Vagina (tissue), 2 donors: ENCODE data around the gene TAF1B.
"Not testable (repeated sequence)": the region's sequence is repeated elsewhere in the genome, so short reads cannot be mapped to it uniquely, and the experiment has no call there.

Experiments used
- POLR2A ChIP-seq, 2 donors: fragments of 450-650 bp; IDR thresholded peaks; one replicate each; pipeline ENCODE4 v1.6.1; 2017; ENCODE audit warnings: antibody characterized with exemption in 2 of 2, mild to moderate bottlenecking in 2 of 2, moderate library complexity in 2 of 2
- POLR2AphosphoS5 ChIP-seq, 2 donors: sonication (generic); formaldehyde crosslinking; IDR thresholded peaks; one replicate each; pipeline ENCODE4 v1.9.0; 2017; ENCODE audit warnings: antibody characterized with exemption in 2 of 2, mild to moderate bottlenecking in 2 of 2, low read depth in 1 of 2; ENCODE audit not compliant: insufficient read depth in 1 of 2
- TF ChIP-seq, protein P1 (sequence below), 3 experiments: fragments of 450-650 bp in 2 of 3; fragments of 200-600 bp in 1 of 3; sonication (generic) in 1 of 3; IDR thresholded peaks; one replicate each; pipeline ENCODE4 v1.5.1; 2017 to 2019; ENCODE audit warnings: antibody characterized with exemption in 3 of 3, mild to moderate bottlenecking in 2 of 3, moderate library complexity in 2 of 3

DNA sequence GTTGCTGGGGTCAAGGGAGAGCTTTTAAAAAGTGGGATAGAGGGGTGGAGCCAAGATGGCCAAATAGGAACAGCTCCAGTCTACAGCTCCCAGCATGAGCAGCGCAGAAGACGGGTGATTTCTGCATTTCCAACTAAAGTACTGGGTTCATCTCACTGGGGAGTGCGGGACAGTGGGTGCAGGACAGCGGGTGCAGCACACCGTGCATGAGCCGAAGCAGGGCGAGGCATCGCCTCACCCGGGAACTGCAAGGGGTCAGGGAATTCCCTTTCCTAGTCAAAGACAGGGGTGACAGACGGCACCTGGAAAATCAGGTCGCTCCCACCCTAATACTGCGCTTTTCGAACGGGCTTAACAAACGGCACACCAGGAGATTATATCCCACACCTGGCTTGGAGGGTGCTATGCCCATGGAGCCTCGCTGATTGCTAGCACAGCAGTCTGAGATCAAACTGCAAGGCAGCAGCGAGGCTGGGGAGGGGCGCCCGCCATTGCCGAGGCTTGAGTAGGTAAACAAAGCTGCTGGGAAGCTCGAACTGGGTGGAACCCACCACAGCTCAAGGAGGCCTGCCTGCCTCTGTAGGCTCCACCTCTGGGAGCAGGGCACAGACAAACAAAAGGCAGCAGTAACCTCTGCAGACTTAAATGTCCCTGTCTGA, 17.8 kb downstream of the TAF1B start:
- TF ChIP-seq, protein P1, sequence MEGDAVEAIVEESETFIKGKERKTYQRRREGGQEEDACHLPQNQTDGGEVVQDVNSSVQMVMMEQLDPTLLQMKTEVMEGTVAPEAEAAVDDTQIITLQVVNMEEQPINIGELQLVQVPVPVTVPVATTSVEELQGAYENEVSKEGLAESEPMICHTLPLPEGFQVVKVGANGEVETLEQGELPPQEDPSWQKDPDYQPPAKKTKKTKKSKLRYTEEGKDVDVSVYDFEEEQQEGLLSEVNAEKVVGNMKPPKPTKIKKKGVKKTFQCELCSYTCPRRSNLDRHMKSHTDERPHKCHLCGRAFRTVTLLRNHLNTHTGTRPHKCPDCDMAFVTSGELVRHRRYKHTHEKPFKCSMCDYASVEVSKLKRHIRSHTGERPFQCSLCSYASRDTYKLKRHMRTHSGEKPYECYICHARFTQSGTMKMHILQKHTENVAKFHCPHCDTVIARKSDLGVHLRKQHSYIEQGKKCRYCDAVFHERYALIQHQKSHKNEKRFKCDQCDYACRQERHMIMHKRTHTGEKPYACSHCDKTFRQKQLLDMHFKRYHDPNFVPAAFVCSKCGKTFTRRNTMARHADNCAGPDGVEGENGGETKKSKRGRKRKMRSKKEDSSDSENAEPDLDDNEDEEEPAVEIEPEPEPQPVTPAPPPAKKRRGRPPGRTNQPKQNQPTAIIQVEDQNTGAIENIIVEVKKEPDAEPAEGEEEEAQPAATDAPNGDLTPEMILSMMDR (IDR thresholded peaks at IDR 0.05) = not testable (repeated sequence)
- not testable (repeated sequence) for TF ChIP-seq POLR2A (IDR thresholded peaks at IDR 0.05); POLR2AphosphoS5 (IDR thresholded peaks at IDR 0.05; ENCODE audit: insufficient read depth in 1 of 2, low read depth in 1 of 2)
